DMS 273 (cell line): Measurements from ENCODE around the gene SEMA6B.

Source experiments
- DNase-seq: peaks from one replicate; lab custom pipeline; 2025; ENCODE audit not compliant: unreplicated experiment; lab: John Stamatoyannopoulos, UW

SEMA6B gene

GRCh38 chr19:4510435-4511255 lies 48.8 kb downstream of the SEMA6B start:
- DNase-seq = no peak

GRCh38 chr19:4508698-4509097 lies 50.8 kb downstream of the SEMA6B start:
- DNase-seq = no peak

GRCh38 chr19:4507804-4508203 lies 51.7 kb downstream of the SEMA6B start:
- DNase-seq = no peak

- DNase-seq = no peak
These were observed 52.4 kb downstream of the SEMA6B start for GRCh38 chr19:4507150-4507452.

GRCh38 chr19:4506449-4507149 lies 52.9 kb downstream of the SEMA6B start:
- no peak for DNase-seq

GRCh38 chr19:4505570-4506448 lies 53.7 kb downstream of the SEMA6B start:
- no peak for DNase-seq

GRCh38 chr19:4504891-4505569 lies 54.5 kb downstream of the SEMA6B start:
- no peak for DNase-seq

- peak; percentile 62 for DNase-seq
These were observed 55.2 kb downstream of the SEMA6B start for GRCh38 chr19:4504297-4504701.

- no peak for DNase-seq
These were observed 55.7 kb downstream of the SEMA6B start for GRCh38 chr19:4503825-4504170.

GRCh38 chr19:4503132-4503824 lies 56.2 kb downstream of the SEMA6B start:
- no peak for DNase-seq

GRCh38 chr19:4502282-4503131 lies 57.0 kb downstream of the SEMA6B start:
- no peak for DNase-seq

GRCh38 chr19:4501691-4502090 lies 57.8 kb downstream of the SEMA6B start:
- DNase-seq = no peak

GRCh38 chr19:4500841-4501591 lies 58.5 kb downstream of the SEMA6B start:
- DNase-seq = no peak

GRCh38 chr19:4499855-4500254 lies 59.6 kb downstream of the SEMA6B start:
- no peak for DNase-seq

GRCh38 chr19:4499318-4499717 lies 60.2 kb downstream of the SEMA6B start:
- DNase-seq = no peak

- DNase-seq = no peak
These were observed 60.8 kb downstream of the SEMA6B start for GRCh38 chr19:4498694-4499093.

- no peak for DNase-seq
These were observed 61.6 kb downstream of the SEMA6B start for GRCh38 chr19:4497770-4498389.

GRCh38 chr19:4496304-4496703 lies 63.2 kb downstream of the SEMA6B start:
- no peak for DNase-seq

- DNase-seq = no peak
These were observed 64.0 kb downstream of the SEMA6B start for GRCh38 chr19:4495471-4495870.
